ENCODE measurements around the gene PLPP3.
A peak's percentile ranks its signal among the peaks of the same experiment; 100 is the strongest.

Gene PLPP3

DNA sequence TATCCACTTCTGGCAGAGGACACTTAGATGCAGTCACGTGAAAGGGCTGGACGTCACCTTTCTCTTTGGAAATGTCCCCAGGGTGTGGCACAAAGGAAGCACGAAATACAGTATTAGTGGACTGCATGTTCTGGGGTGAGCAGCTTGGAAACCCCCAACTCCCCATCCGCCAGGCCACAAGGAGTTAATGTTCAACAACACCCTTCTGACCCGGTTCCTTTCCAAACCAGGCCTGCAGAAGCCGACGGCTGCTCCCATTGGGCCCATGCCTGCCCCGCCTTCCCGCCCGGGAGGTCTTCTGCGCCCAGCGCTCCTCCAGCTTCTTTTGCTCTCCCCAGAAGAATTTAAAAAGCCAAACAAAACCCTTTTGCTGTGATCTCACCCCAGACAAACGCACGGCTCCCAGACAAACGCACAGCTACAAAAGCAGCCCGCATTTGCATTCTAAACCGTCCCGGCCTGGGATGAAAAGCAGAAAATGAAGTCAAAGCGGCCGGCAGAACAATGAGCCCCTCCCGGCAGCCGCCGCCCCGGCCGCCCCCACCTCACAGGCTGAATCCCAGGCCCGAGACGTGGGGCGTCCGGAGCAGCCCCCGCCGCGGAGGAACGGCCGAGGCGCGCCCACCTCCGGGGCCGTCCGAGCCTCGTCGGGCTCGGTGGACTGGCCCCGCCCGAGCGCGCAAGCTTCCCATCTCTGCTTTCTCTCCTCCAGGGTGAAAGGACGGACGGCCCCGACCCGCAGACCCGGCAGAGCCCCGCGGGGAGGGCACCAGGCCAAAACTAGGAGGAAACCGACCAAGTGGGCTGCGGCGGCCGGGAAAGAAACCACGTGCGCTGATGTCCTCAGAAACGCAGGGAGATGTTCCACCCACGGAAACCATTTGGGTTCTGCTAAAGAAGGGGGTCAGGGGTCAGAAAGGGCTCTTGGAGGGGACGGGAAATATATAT, 101.9 kb downstream of the PLPP3 start:
- Mint-ChIP-seq H3K4me1 (peaks cover 23% of the 10 kb centered on the region), H3K4me3 (peak overlapping the region; percentile 83), H3K27ac (no peak overlapping the region), H3K27me3 (ENCODE audit: low read depth, poor library complexity) (peaks cover 21% of the 10 kb centered on the region), H3K9me3 (no peaks in the 10 kb centered on the region), H3K36me3 (ENCODE audit: low read depth) (no peaks in the 10 kb centered on the region)
- no peak for TF ChIP-seq CTCF (IDR thresholded peaks at IDR 0.05)
- peak; percentile 62 for DNase-seq

DNA sequence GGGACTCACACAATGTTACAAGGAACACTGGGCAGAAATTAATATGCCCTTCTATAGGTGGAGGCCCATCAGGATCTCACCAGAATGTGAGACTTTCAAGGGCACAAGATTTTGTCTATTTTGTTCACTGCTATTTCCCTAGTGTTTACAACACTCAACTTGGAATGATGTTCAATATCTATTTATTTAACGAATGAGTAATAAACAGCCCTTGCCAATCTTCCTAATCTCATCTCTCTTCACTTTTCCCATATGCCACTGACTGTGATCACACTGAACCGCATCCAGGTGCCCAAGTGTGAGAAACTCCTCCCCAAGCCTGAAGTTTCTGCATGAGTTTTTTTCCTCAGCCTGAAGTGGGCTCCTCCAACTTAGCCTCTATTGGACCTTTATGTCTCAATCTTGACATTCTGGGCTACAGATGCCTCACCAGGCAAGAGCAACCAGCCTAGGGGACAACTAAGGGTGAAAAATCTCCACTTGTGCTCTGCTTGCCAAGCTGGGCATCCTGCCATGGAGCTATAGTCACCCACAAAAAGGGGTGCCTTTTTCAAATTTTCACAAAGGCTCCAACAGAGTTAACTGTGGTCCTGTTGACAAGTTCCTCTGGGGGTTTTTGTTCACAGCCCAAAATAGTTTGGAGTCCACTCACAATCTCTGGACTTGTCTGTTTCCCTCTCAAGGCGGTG, 105.6 kb downstream of the PLPP3 start:
- no peak overlapping the region for H3K4me3 Mint-ChIP-seq
- no peak for TF ChIP-seq CTCF (IDR thresholded peaks at IDR 0.05)
- H3K27me3 Mint-ChIP-seq (ENCODE audit: low read depth, poor library complexity): peaks cover 17% of the 10 kb centered on the region
- H3K9me3 Mint-ChIP-seq: no peaks in the 10 kb centered on the region
- no peak overlapping the region for H3K27ac Mint-ChIP-seq
- H3K36me3 Mint-ChIP-seq (ENCODE audit: low read depth): no peaks in the 10 kb centered on the region
- DNase-seq: no peak
- H3K4me1 Mint-ChIP-seq: peaks cover 33% of the 10 kb centered on the region

- Mint-ChIP-seq H3K27me3 (ENCODE audit: low read depth, poor library complexity) (peaks cover 16% of the 10 kb centered on the region), H3K36me3 (ENCODE audit: low read depth) (no peaks in the 10 kb centered on the region), H3K27ac (no peak overlapping the region), H3K4me3 (no peak overlapping the region), H3K4me1 (peaks cover 34% of the 10 kb centered on the region), H3K9me3 (no peaks in the 10 kb centered on the region)
- no peak for DNase-seq
- TF ChIP-seq CTCF (IDR thresholded peaks at IDR 0.05): no peak
Measured at GRCh38 chr1:56472860-56473259, 106.5 kb downstream of the PLPP3 start.

DNA sequence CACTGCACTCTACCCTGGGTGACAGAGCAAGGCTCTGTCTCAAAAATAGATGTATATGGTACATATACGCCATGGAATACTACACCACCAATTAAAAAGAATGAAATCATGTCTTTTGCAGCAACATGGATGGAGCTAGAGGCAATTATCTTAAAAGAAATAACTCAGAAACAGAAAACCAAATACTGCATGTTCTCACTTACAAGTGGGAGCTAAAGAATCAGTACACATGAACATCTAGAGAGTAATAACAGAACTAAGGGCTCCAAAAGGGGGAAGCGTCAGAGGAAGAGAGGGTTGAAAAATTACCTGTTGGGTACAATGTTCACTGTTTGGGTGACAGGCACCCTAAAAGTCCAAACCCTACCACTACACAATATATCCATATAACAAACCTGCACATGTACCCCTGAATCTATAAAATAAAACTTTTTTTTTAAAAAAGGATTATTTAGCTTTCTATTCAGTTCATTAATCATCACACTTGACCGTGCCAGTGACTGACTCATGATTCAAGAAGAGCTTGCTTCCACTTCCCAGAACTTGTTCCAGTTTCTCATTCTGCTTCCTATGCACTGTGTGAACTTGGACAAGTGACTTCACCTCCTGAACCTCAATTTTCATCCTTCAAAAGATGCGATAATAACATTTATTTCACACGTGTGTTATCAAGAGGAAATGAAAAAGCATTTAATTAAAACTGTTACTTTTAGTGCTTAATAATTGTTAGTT, 109.6 kb downstream of the PLPP3 start:
- H3K27ac Mint-ChIP-seq: no peak overlapping the region
- no peak overlapping the region for H3K4me3 Mint-ChIP-seq
- DNase-seq: no peak
- peaks cover 28% of the 10 kb centered on the region for H3K4me1 Mint-ChIP-seq
- no peak for TF ChIP-seq CTCF (IDR thresholded peaks at IDR 0.05)
- H3K9me3 Mint-ChIP-seq: no peaks in the 10 kb centered on the region
- peaks cover 3% of the 10 kb centered on the region for H3K27me3 Mint-ChIP-seq (ENCODE audit: low read depth, poor library complexity)
- H3K36me3 Mint-ChIP-seq (ENCODE audit: low read depth): no peaks in the 10 kb centered on the region

GRCh38 chr1:56468518-56468917, 110.8 kb downstream of the PLPP3 start:
- Mint-ChIP-seq H3K9me3 (no peaks in the 10 kb centered on the region), H3K36me3 (ENCODE audit: low read depth) (no peaks in the 10 kb centered on the region), H3K4me3 (no peak overlapping the region), H3K27ac (peak overlapping the region; percentile 18), H3K27me3 (ENCODE audit: low read depth, poor library complexity) (peaks cover 3% of the 10 kb centered on the region), H3K4me1 (peaks cover 30% of the 10 kb centered on the region)
- no peak for DNase-seq
- no peak for TF ChIP-seq CTCF (IDR thresholded peaks at IDR 0.05)
